IMR-90 (cell line): Measurements from ENCODE around the gene BRF1. TPM values are rescaled to one million over a fixed set of nuclear protein-coding genes. Genes with fewer than 3 reads are reported as not detected.

ENCODE experiments used
- ATAC-seq: fragments of 200-7000 bp; cut with Tn5 transposase; 2 replicates; pipeline ENCODE4 v1.9.1; 2020; ENCODE audit warnings: low read depth, mild to moderate bottlenecking, moderate library complexity
- BruUV-seq: library from RNA; stranded (reverse); fragments of 400-500 nt; replicated peaks from 2 replicates; lab custom pipeline; 2021; lab: Mats Ljungman, UMichigan
- CTCF ChIA-PET: fragments of 300-600 bp; formaldehyde crosslinking; extraction: SDS; loops from one replicate; lab custom pipeline; 2021; ENCODE audit warnings: antibody characterized with exemption; lab: Yijun Ruan, JAX
- POLR2A ChIA-PET: fragments of 300-600 bp; sonication (Branson Sonifier 250); formaldehyde crosslinking; loops from one replicate; lab custom pipeline; 2022; ENCODE audit warnings: antibody characterized with exemption; ENCODE audit not compliant: unreplicated experiment; lab: Charles Lee
- DNase-seq: peaks from one replicate; pipeline ENCODE4 v3.0.0; 2013
- H2AFZ ChIP-seq: replicated peaks from 2 replicates; pipeline ENCODE3; 2013; ENCODE audit warnings: low read length, mild to moderate bottlenecking; ENCODE audit not compliant: poor library complexity
- H2AK5ac ChIP-seq: 2 replicates; pipeline ENCODE4 v1.6.1; 2013; ENCODE audit warnings: low read depth, low read length, inconsistent platforms
- H2AK9ac ChIP-seq: replicated peaks from 2 replicates; pipeline ENCODE3; 2013; ENCODE audit warnings: mild to moderate bottlenecking, low read depth, low read length, moderate library complexity; ENCODE audit not compliant: poor library complexity
- H2BK120ac ChIP-seq: 2 replicates; pipeline ENCODE4 v1.6.1; 2013; ENCODE audit warnings: low read depth, low read length, inconsistent platforms
- H2BK15ac ChIP-seq: 3 replicates; pipeline ENCODE4 v1.6.1; 2013; ENCODE audit warnings: low read depth, low read length, inconsistent platforms
- H2BK20ac ChIP-seq: 2 replicates; pipeline ENCODE4 v1.6.1; 2013; ENCODE audit warnings: low read depth, mild to moderate bottlenecking, inconsistent platforms, low read length, moderate library complexity
- H2BK5ac ChIP-seq: 2 replicates; pipeline ENCODE4 v1.6.1; 2013; ENCODE audit warnings: mild to moderate bottlenecking, low read depth, low read length, inconsistent platforms; ENCODE audit not compliant: poor library complexity, severe bottlenecking
- H3K14ac ChIP-seq: replicated peaks from 2 replicates; pipeline ENCODE4 v1.6.1; 2013; ENCODE audit warnings: low read depth, low read length, inconsistent platforms
- H3K18ac ChIP-seq: 2 replicates; pipeline ENCODE4 v1.6.1; 2013; ENCODE audit warnings: low read depth, low read length, control low read depth
- H3K23ac ChIP-seq: 2 replicates; pipeline ENCODE4 v1.6.1; 2013; ENCODE audit warnings: low read depth, low read length, inconsistent platforms
- H3K27ac ChIP-seq: 2 replicates; pipeline ENCODE4 v1.5.1; 2013; ENCODE audit warnings: mild to moderate bottlenecking, control low read depth, low read length; ENCODE audit not compliant: insufficient read depth
- H3K27me3 ChIP-seq: 2 replicates; pipeline ENCODE4 v1.6.1; 2013; ENCODE audit warnings: low read length; ENCODE audit not compliant: control insufficient read depth, insufficient read depth
- H3K36me3 ChIP-seq: 2 replicates; pipeline ENCODE4 v1.6.1; 2013; ENCODE audit warnings: low read length, mixed read lengths; ENCODE audit not compliant: control insufficient read depth, insufficient read depth
- H3K4ac ChIP-seq: 2 replicates; pipeline ENCODE4 v1.6.1; 2013; ENCODE audit warnings: low read depth, low read length, inconsistent platforms
- H3K4me1 ChIP-seq: 2 replicates; pipeline ENCODE4 v1.6.1; 2013; ENCODE audit warnings: low read length, mixed read lengths; ENCODE audit not compliant: control insufficient read depth, insufficient read depth
- H3K4me2 ChIP-seq: 2 replicates; pipeline ENCODE4 v1.6.1; 2013; ENCODE audit warnings: low read depth, mild to moderate bottlenecking, control low read depth, low read length, moderate library complexity
- H3K4me3 ChIP-seq: 2 replicates; pipeline ENCODE4 v1.5.1; 2013; ENCODE audit warnings: low read depth, mild to moderate bottlenecking, control low read depth, low read length, moderate library complexity; ENCODE audit not compliant: insufficient read depth
- H3K56ac ChIP-seq: 2 replicates; pipeline ENCODE4 v1.6.1; 2013; ENCODE audit warnings: low read length, inconsistent platforms; ENCODE audit not compliant: insufficient read depth; ENCODE audit errors: extremely low read depth
- H3K79me1 ChIP-seq, 2 experiments: 2 replicates each; pipeline ENCODE4 v1.6.1; 2013; ENCODE audit warnings: low read length in 2 of 2, inconsistent platforms in 1 of 2, low read depth in 1 of 2
- H3K9ac ChIP-seq: 2 replicates; pipeline ENCODE4 v1.6.1; 2013; ENCODE audit warnings: low read depth, low read length, control low read depth
- H3K9me1 ChIP-seq: 2 replicates; pipeline ENCODE4 v1.6.1; 2013; ENCODE audit warnings: low read length, inconsistent platforms; ENCODE audit not compliant: insufficient read depth
- H3K9me3 ChIP-seq: 2 replicates; pipeline ENCODE4 v1.6.1; 2013; ENCODE audit warnings: low read length; ENCODE audit not compliant: control insufficient read depth, insufficient read depth
- H4K20me1 ChIP-seq: 2 replicates; pipeline ENCODE4 v1.6.1; 2013; ENCODE audit warnings: low read length, inconsistent platforms; ENCODE audit not compliant: insufficient read depth
- H4K5ac ChIP-seq: 2 replicates; pipeline ENCODE4 v1.6.1; 2013; ENCODE audit warnings: mild to moderate bottlenecking, low read depth, low read length, control low read depth
- H4K8ac ChIP-seq, 2 experiments: 2 replicates each; pipeline ENCODE4 v1.6.1; 2013; ENCODE audit warnings: low read depth in 2 of 2, low read length in 2 of 2, control low read depth in 1 of 2, inconsistent platforms in 1 of 2
- H4K91ac ChIP-seq: 2 replicates; pipeline ENCODE4 v1.6.1; 2013; ENCODE audit warnings: low read depth, low read length, inconsistent platforms; ENCODE audit not compliant: insufficient read depth
- FOS ChIP-seq: fragments of 150-350 bp; IDR thresholded peaks from 2 replicates; pipeline ENCODE4 v1.6.1; 2016; ENCODE audit warnings: low read depth, low read length
- POLR2A ChIP-seq: IDR thresholded peaks from 2 replicates; pipeline ENCODE4 v1.6.1; 2012; ENCODE audit warnings: mild to moderate bottlenecking, low read depth, low read length
- WGBS, 2 experiments: methylation state at CpG; one replicate each; pipeline versions ENCODE4 v1.1.5 to v1.1.7; 2013; ENCODE audit warnings: missing lambda C conversion rate in 2 of 2; ENCODE audit not compliant: insufficient read length in 1 of 2; ENCODE audit errors: extremely low coverage in 2 of 2; 5-methylcytosine and 5-hydroxymethylcytosine counted together
- dilution Hi-C: fragments of 300-500 bp; cut with HindIII; formaldehyde crosslinking; loops from one replicate; pipeline ENCODE4 v1.14.3; 2018; ENCODE audit warnings: low sequenced_read_pairs; ENCODE audit not compliant: unreplicated experiment
- in situ Hi-C: fragments of 300-500 bp; cut with MboI; formaldehyde crosslinking; loops from 3 replicates; pipeline ENCODE4 v1.14.3; 2019; ENCODE audit warnings: low sequenced_read_pairs, inconsistent platforms, mixed read lengths
- intact Hi-C: fragments of 100-400 bp; cut with micrococcal nuclease; formaldehyde crosslinking; loops from 2 replicates; pipeline ENCODE4 v1.10.0; 2022
- polyA plus RNA-seq, 3 experiments: library from polyadenylated mRNA; depleted of rRNA; stranded (reverse); fragments of >200 nt; gene quantifications; 2 replicates each; pipeline ENCODE4 v1.2.3, GENCODE V29; 2012; ENCODE audit warnings: low replicate concordance in 1 of 3
- total RNA-seq: library from RNA; depleted of rRNA; stranded (reverse); fragments of >200 nt; gene quantifications from 2 replicates; pipeline ENCODE4 v1.2.3, GENCODE V29; 2012

BRF1 gene
- total and polyA plus RNA-seq, 2 of the 4 experiments (the other 2 are of a cell fraction) = 12.4 to 16.7 TPM

DNA sequence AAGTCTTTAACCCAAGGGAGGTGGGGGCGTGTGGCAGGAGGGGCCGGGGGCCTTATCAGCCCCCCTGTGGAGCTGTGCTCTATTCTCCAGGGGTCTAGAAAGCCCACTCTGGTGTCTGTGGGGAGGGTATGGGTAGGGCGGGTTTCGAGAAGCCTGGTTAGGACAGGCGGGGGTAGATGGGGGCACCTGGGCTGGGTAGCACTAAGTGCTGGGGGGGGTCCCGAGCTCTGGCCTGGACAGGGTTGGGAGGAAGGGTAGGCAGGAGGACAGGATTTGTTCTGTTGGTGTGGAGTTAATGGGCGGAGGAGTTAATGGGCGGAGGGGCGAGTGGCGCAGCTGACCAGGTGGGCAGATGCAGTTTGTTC lies 15.8 kb upstream of the BRF1 start:
- POLR2A ChIA-PET = no interaction called here
- TF ChIP-seq FOS = no peak
- no peak for TF ChIP-seq POLR2A

More for the DNA sequence above, 15.8 kb upstream of the BRF1 start:
- Histone ChIP-seq H3K4ac (no peak overlapping the region), H4K5ac (no peak overlapping the region), H2BK120ac (no peak overlapping the region), H3K56ac (no peak overlapping the region), H2BK15ac (no peak overlapping the region), H3K18ac (no peak overlapping the region), H2AK9ac (no peak overlapping the region), H3K4me1 (peaks cover 26% of the 10 kb centered on the region), H3K9ac (no peak overlapping the region), H4K91ac (no peak overlapping the region), H4K8ac (no peak overlapping the region), H2AK5ac (no peak overlapping the region), H3K9me3 (no peaks in the 10 kb centered on the region), H3K27me3 (no peaks in the 10 kb centered on the region), H3K79me1 (peaks cover 9 to 47% of the 10 kb centered on the region in 2 experiments), H3K23ac (no peak overlapping the region; the same call in 1 of the 2 replicates), H2BK20ac (no peak overlapping the region), H2AFZ (no peak overlapping the region), H3K36me3 (no peaks in the 10 kb centered on the region), H3K14ac (no peak overlapping the region), H3K27ac (no peak overlapping the region), H2BK5ac (no peak overlapping the region), H3K9me1 (peaks cover 9% of the 10 kb centered on the region), H3K4me3 (no peak overlapping the region), H3K4me2 (peak overlapping the region; percentile 30; the same call in 1 of the 2 replicates), H4K20me1 (peaks cover 37% of the 10 kb centered on the region)
- no peak for DNase-seq
- no TSS peak for BruUV-seq
- 84% methylated on average over 3 of the region's 10 CpGs; no CpG with 5 or more reads in 1 of the 2 experiments for WGBS, 2 experiments
- intact Hi-C loops = no loop called here
- CTCF ChIA-PET = no interaction called here
- dilution Hi-C loops = no loop called here
- in situ Hi-C loops = no loop called here
- no peak for ATAC-seq
